Upper lobe of left lung (tissue), 6 donors: ENCODE data around the gene PELO. TPM values are rescaled to one million over a fixed set of nuclear protein-coding genes. Genes with fewer than 3 reads are reported as not detected.
A peak's percentile ranks its signal among the peaks of the same experiment; 100 is the strongest.

Experiments used
- ATAC-seq, 2 donors: fragments of 200-7000 bp; cut with Tn5 transposase; one replicate each; pipeline ENCODE4 v1.9.1; 2022; ENCODE audit warnings: mild to moderate bottlenecking in 2 of 2, moderate library complexity in 2 of 2; ENCODE audit not compliant: low FRiP score in 2 of 2
- DNase-seq, 2 donors: peaks; one replicate each; pipeline ENCODE4 v3.0.0-alpha.2; 2019 to 2020
- H3K27ac ChIP-seq, 4 donors: fragments of 200-600 bp; sonication (generic); one replicate each; pipeline ENCODE4 v1.5.1; 2016 to 2019
- H3K27me3 ChIP-seq, 4 donors: fragments of 200-600 bp; sonication (generic); one replicate each; pipeline ENCODE4 v1.5.1; 2017 to 2019
- H3K36me3 ChIP-seq, 4 donors: fragments of 200-600 bp; sonication (generic); one replicate each; pipeline ENCODE4 v1.5.1; 2016 to 2019
- H3K4me1 ChIP-seq, 4 donors: fragments of 200-600 bp; sonication (generic); one replicate each; pipeline ENCODE4 v1.5.1; 2018 to 2019
- H3K4me3 ChIP-seq, 4 donors: fragments of 200-600 bp; sonication (generic); one replicate each; pipeline ENCODE4 v1.5.1; 2017 to 2019; ENCODE audit warnings: mild to moderate bottlenecking in 2 of 4, moderate library complexity in 1 of 4
- H3K9me3 ChIP-seq, 4 donors: fragments of 200-600 bp; sonication (generic); one replicate each; pipeline ENCODE4 v1.5.1; 2018 to 2019
- EP300 ChIP-seq, 4 donors: sonication (generic); formaldehyde crosslinking; IDR thresholded peaks; one replicate each; pipeline ENCODE4 v1.5.1; 2017; ENCODE audit warnings: antibody characterized with exemption in 4 of 4, control low read depth in 2 of 4
- POLR2A ChIP-seq, 4 donors: fragments of 450-650 bp; IDR thresholded peaks; one replicate each; pipeline ENCODE4 v1.5.1; 2016 to 2017; ENCODE audit warnings: antibody characterized with exemption in 4 of 4, mild to moderate bottlenecking in 2 of 4
- POLR2AphosphoS5 ChIP-seq, 2 donors: sonication (generic); formaldehyde crosslinking; IDR thresholded peaks; one replicate each; pipeline ENCODE4 v1.5.1; 2017; ENCODE audit warnings: antibody characterized with exemption in 2 of 2
- WGBS, 2 donors: methylation state at CpG; one replicate each; pipeline ENCODE4 v1.1.5; 2017 to 2018; 5-methylcytosine and 5-hydroxymethylcytosine counted together
- total RNA-seq, 6 donors: library from RNA; depleted of rRNA in 4 of 6; stranded (reverse); fragments of >200 nt in 4 of 6; gene quantifications; one replicate each; pipeline versions ENCODE4 v1.1.0 to v1.2.1, GENCODE V29; 2016 to 2021
- TF ChIP-seq, protein P1 (sequence below), 6 experiments: fragments of 450-650 bp in 4 of 6; fragments of 200-600 bp in 2 of 6; sonication (generic) in 2 of 6; IDR thresholded peaks; one replicate each; pipeline ENCODE4 v1.5.1; 2016 to 2019; ENCODE audit warnings: antibody characterized with exemption in 6 of 6
- donor health status: DM: no; HTN: no; CAD: no; lungs with moderate emphysema.
- donor health status: DM: no; HTN: yes; CAD: no; lungs with severe emphysema.

PELO gene
- total RNA-seq, 6 donors from 2014 or later = 15.0 to 42.3 (median 28.7) TPM

GRCh38 chr5:52834320-52834719 lies 46.6 kb downstream of the PELO start:
- no peaks in the 10 kb centered on the region for H3K9me3 ChIP-seq
- DNase-seq = no peak
- no peaks in the 10 kb centered on the region for H3K27me3 ChIP-seq
- ATAC-seq = no peak
- no peak overlapping the region for H3K4me3 ChIP-seq
- no peaks in the 10 kb centered on the region for H3K36me3 ChIP-seq
- 83 to 91% methylated on average over 2 of the region's 2 CpGs for WGBS, 2 donors
- no peak overlapping the region for H3K27ac ChIP-seq
- TF ChIP-seq POLR2A (IDR thresholded peaks at IDR 0.05) = no peak
- TF ChIP-seq POLR2AphosphoS5 (IDR thresholded peaks at IDR 0.05) = no peak
- TF ChIP-seq, protein P1, sequence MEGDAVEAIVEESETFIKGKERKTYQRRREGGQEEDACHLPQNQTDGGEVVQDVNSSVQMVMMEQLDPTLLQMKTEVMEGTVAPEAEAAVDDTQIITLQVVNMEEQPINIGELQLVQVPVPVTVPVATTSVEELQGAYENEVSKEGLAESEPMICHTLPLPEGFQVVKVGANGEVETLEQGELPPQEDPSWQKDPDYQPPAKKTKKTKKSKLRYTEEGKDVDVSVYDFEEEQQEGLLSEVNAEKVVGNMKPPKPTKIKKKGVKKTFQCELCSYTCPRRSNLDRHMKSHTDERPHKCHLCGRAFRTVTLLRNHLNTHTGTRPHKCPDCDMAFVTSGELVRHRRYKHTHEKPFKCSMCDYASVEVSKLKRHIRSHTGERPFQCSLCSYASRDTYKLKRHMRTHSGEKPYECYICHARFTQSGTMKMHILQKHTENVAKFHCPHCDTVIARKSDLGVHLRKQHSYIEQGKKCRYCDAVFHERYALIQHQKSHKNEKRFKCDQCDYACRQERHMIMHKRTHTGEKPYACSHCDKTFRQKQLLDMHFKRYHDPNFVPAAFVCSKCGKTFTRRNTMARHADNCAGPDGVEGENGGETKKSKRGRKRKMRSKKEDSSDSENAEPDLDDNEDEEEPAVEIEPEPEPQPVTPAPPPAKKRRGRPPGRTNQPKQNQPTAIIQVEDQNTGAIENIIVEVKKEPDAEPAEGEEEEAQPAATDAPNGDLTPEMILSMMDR (IDR thresholded peaks at IDR 0.05) = no peak
- TF ChIP-seq EP300 (IDR thresholded peaks at IDR 0.05) = no peak
- peaks cover 0 to 5% (median 0%) of the 10 kb centered on the region in 4 donors for H3K4me1 ChIP-seq

DNA sequence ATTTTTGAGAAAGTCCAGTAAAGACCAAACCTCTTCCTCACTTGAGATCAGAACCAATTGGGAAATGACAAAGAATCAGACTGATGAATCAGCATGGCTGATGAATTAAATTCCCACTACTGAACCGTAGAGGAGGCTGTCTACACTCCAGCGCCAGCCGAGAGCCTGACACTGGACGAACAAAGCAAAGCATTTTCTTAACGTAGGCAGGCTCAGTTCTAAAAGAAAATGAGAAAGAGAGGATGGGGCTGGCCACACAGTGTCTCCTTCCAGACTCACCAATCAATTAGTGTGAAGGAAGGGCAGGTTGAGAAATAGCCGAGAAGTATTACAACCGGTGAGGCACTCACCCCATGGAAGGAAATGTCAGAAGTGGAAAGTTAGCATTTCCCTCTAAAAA lies 49.4 kb downstream of the PELO start:
- H3K4me1 ChIP-seq = peaks cover 4 to 13% (median 6%) of the 10 kb centered on the region in 4 donors
- H3K27ac ChIP-seq = peak overlapping the region; percentile 42 to 64 (median 54)
- 75 to 78% methylated on average over 7 of the region's 7 CpGs for WGBS, 2 donors
- ATAC-seq (no peak), DNase-seq (no peak)
- H3K9me3 ChIP-seq = no peaks in the 10 kb centered on the region
- H3K27me3 ChIP-seq = no peaks in the 10 kb centered on the region
- TF ChIP-seq, protein P1 (IDR thresholded peaks at IDR 0.05) = no peak
- TF ChIP-seq POLR2AphosphoS5 (IDR thresholded peaks at IDR 0.05) (no peak), POLR2A (IDR thresholded peaks at IDR 0.05) (no peak)
- no peaks in the 10 kb centered on the region for H3K36me3 ChIP-seq
- H3K4me3 ChIP-seq = no peak overlapping the region

Other genes with a start within 250 kb of the PELO start
- gene ITGA1, start within 50 bp of the PELO start, total RNA-seq = 100 to 1,000 TPM in 1 of 6 donors, 10 to 100 TPM in 5; 19.9 to 134 (median 60.8) TPM
- gene ITGA2, start 201.4 kb downstream of the PELO start, total RNA-seq = 10 to 100 TPM in 4 of 6 donors, 1 to 10 TPM in 2; 4.2 to 45.8 (median 13.7) TPM